ENCODE data around the gene C3orf22.

Gene C3orf22

DNA sequence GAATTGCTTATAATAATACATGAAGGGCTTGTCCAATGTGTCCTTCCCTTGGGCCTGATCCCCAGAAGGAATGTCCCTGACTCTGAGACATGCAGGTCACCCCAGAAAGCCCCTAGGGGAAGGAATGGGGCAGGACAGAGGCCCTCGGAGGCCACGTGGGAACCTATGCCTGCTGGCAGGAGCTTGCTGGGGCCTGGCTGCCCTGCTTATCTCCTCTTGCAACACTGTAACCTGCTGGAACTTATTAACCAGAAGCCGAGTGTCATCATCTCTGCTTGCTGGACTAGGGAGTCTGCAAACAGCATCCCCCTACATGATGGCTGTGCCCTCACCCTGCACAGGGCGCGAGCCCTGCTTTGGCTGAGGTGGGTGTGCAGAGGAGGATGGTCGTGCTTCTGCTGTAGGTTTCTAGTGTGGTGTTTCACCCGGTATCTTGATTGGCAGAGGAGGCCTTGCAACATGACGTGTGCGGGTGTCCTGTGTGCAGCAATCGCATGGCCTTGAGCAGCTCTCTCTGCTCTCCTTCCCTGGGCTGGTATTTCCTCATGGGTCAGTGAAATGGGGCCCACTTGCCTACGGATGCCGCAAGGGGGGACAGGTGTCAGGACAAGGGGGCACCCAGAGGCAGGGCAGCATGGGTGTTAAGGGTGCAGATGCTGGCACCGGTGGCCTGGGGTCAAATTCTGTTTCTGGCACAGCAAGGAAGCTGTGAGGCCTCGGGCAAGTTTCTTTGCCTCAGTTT lies 29.8 kb downstream of the C3orf22 start:
- no peak for DNase-seq (ENCODE audit: extremely low read depth in 1 of 2, low read depth in 1 of 2)

DNA sequence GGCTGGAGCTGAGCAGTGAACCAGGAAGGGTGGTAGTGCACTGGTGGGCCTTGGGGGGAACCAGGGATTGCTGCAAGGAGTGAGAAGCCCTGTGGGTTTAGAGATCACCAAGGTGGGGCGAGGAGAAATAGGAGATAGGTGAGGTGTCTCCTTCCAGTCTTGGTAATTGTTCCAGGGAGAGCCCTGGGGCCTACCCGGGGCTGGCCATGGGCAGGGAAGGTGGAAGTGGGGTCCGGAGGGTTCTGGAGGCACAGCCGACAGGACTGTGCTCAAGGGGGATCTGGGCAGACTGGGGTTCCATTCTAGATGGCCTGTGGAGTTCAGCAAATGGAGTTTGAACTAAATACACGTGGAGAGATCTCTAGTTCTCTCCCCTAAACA lies 30.3 kb downstream of the C3orf22 start:
- DNase-seq (ENCODE audit: extremely low read depth in 1 of 2, low read depth in 1 of 2) = no peak

DNA sequence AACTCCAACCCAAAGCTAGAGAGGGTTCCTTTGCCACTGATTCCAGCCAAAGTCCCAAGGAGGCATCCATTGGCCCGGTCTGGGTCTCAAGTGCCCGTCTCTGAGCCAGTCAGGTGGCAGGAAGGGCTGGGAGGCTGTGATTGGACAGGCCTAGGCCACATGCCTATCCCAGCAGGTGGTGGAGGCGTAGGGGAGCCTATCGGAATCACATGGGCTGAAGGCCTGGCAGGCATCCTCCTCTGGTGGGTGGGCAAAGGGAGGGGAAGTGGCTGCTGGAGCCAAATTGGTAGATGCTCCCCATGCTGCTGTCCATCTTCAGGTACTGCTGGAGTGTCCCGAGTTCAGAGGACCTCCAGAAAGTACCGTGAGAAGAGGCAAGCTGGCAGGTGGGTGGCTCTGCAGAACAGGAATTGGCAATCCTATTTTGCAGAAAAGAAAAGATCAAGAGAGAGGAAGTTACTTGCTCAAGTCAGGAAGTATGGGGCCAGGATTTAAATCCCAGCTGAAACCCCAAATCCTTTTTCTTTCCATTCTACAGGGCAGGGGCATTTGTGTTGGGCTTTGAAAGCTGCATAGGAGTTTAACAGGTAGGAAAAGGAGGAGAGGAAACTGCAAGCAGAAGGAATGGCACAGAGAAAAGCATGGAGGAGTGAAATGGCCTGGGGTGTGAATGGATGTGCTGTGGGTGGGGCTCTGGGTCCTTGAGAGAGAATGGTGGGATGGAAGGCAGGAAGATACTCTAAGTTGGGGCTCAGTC lies 31.1 kb downstream of the C3orf22 start:
- DNase-seq (ENCODE audit: extremely low read depth in 1 of 2, low read depth in 1 of 2) = no peak

DNA sequence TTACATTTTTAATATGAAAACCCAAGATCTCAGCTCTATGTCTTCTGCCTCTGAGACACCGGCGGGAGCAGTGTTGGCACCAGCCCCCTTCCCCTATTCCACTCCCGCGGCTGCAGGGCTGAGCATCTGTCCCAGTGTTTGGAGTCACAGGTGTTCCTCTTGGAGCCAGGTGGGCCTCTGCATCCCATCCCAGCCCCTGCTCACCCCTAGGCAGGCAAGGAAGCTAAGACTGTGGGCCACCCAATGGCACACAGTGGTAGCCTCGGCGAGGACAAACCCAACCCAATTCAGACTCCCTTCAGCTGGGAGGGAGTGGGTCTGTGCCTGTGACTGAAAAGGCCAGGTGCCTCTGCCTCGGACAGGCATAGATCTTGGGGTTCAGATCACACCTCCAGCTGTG lies 31.7 kb downstream of the C3orf22 start:
- no peak for DNase-seq (ENCODE audit: extremely low read depth in 1 of 2, low read depth in 1 of 2)

DNA sequence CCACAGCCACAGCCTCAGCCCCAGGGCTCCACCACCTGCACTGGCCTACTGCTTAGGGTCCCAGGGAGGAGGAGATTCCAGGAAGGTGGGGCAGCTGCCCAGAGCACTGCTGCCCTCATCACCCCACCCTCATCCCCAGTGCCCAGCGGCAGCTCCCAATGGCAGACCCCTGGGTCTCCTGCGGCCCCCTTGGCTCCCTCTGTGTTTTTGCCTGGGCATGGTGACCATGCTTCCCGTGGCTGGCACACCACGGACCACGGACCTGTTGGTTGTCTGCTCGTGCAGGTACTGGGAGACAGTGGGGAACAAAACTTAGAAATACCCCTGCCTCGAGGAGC lies 32.1 kb downstream of the C3orf22 start:
- DNase-seq (ENCODE audit: extremely low read depth in 1 of 2, low read depth in 1 of 2) = no peak

DNA sequence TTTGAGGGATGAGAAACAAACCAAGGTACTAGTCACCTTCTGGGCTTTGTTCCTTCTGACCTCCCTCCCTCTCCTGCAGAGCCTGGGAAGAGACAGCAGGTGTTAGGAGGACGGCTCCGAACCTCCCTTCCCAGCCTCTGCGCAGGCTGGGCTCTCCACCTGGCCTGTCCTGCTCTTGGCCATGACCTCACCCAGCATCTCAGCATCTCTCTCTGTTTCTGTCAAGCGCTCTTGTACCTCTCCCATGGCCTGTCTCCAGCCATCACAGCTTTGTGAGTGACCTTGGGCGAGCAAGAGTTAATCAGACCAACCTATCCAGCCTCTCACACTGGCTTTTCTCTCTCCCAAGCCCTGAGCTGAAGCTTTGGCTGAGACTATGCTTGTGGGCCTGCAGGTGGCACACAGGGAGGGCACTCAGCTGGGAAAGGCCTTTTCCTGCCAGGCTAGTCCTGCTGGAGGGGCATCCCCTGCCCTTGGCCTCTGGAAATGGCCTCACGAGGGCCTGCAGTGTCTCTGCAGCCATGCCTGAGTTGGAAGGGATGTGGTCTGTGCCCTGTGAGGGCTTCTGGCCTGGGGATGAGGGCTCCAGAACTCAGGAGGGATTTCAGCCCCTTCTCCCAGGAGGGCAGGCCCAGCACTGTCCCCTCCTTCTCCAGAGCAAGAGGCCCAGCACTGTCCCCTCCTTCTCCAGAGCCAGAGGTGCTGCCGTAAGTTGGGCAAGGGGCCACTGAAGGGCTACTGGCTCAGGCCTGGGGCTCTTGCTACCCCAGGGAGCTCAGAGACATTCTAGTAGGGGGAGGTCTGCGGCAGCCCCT lies 32.7 kb downstream of the C3orf22 start:
- no peak for DNase-seq (ENCODE audit: extremely low read depth in 1 of 2, low read depth in 1 of 2)

DNA sequence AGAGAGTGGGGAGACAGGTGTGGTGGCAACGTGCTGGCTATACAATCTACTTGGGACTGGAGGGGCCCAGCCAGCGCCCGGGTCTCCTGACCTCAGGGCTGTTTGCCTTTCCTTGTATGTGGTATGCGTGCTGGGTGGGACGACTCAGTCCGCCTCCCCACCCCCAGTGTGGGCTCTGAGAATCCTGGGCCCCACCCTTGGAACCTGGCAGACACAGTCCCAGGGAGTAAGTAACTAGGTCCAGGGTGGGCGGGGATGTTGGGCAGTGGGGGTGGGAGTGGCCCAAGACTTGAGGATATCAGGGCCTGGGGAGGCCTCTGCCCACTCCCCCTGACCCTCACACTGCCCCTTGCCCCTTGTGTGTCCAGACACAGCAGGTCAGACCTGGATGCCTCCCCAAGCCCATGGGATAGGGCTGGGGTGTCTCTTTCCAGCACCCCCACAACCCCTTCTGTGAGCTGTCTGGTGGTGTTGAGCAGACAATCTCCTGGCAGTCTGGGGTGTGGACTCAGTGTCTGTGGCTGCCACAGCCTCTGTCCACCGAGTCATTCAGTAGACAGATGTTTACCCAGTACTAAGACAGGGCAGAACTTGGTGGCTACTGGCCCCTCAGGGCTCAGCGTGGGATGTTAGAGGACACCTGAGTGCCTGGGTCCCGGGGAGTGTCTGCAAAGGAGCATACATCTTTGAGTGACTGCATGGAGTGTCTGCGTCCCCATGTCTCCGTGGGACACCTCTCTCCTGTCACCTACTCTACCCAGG lies 33.5 kb downstream of the C3orf22 start:
- DNase-seq (ENCODE audit: extremely low read depth in 1 of 2, low read depth in 1 of 2) = no peak

DNA sequence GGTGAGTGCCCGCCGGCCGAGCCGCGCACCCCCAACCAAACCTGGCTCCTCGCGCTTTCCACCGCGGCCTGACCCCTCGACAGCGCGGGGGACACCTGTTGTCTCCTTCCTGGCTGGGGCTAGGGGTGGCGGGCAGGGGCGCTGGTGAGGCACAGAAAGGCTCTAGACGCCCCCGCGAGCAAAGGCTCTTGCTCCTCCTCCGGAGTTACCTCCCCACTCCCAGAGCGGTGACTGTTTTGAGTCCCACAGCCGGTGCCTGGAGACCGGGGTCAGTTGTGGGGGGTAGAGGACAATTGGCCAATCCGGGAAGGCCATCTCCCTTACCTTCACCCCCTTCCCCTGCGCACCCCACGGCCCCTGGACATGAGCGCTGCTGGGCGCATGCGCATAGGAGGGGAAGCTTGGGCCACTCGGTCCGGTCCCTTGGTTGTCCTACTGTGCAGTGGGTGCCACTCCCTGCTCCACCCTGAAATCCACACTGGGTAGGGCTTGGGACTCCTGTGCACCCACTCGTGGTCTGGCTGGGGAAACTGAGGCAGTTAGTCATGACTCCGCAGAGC lies 34.2 kb downstream of the C3orf22 start:
- DNase-seq (ENCODE audit: extremely low read depth in 1 of 2, low read depth in 1 of 2) = no peak

DNA sequence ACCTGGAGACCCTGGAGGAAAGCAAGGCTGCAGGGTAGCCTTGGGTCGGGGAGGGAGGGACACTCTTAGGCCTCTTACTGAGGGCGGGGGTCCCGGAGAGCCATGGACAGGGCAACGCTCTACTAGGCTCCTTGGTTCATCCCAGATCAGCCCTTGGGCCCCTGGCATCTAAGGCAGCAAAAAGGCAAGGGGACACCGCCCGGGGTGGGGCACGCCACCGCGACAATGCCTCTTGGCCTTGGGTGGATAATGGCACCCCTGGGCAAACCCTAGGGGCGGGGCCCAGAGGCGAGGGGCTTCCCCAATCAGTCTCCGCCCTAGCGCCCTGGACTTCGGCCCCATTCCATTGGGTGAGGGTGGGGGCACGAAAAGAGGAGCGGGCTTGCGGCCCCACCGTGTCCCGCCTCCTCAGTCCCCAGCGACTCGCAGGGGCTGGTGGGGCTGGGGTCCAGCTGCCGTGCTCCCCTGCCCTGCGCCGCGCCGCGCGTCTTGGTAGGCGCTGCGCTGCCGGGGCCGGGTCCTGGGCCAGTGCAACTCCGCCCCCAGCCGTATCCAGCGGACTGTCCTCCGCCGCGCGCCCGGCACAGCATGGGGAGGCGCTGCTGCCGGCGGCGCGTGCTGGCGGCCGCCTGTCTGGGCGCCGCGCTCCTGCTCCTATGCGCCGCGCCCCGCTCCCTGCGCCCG lies 34.8 kb downstream of the C3orf22 start, which contains the start of gene CHST13:
CHST13 (plus strand) TSS at position 411 of the 684 bp plus-strand sequence; CDS start at position 589, 178 bp downstream.
- DNase-seq (ENCODE audit: extremely low read depth in 1 of 2, low read depth in 1 of 2) = no peak

DNA sequence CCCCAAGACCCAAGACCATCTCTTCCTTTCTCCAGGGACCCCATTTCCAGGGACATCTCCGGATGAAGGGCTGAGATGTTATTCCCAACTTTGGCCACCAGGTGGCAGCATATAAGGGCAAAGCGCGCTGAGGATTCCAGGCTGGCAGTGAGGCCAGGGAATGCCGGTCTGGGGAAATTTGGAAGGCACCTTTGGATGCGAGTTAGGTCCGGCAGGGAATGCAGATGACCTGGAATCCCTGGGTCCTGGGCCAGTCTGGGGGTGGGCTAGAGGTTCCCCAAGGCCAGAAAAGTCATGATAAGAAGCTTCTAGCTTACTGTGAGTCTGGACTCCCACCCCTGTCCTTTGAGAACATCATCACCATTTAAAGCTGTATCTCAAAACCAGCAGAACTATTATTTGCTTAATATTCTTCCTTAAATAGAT lies 36.4 kb downstream of the C3orf22 start:
- DNase-seq (ENCODE audit: extremely low read depth in 1 of 2, low read depth in 1 of 2) = no peak

DNA sequence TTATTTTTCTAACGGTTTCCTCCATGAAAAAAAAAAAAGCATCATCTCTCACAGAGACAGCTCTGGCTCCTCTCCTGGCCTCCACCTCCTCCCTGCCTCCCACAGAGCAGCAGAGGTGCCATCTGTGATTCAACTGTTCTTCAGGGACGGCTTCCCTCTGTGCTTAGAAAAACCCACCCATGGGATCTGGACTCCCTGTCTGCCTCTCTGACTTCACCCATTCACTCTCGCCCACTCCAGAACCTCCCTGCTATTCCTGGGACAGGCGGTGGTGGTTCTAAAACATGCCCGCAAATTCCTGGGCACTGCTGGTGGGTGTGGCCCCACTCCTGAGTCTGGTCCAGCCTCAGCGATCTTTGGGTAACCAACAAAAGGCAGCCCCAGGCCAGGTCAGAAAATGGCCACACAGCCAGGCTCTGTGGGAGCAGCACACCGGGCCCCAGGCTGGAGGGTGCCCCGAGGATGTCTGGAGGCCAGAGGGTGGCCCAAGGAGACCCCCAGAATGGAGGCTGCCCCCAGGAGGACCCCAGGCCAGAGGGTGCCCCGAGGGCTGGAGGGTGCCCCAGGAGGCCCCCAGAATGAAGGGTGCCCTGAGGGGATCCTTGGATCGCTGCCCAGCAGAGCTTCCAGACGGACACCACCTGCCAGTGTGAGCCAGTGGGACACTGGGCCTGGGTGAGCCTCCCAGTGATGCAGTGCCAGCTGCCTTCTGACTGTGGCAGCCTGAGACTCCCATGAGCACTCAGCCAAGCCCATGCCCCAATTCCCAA lies 37.4 kb downstream of the C3orf22 start:
- no peak for DNase-seq (ENCODE audit: extremely low read depth in 1 of 2, low read depth in 1 of 2)

DNA sequence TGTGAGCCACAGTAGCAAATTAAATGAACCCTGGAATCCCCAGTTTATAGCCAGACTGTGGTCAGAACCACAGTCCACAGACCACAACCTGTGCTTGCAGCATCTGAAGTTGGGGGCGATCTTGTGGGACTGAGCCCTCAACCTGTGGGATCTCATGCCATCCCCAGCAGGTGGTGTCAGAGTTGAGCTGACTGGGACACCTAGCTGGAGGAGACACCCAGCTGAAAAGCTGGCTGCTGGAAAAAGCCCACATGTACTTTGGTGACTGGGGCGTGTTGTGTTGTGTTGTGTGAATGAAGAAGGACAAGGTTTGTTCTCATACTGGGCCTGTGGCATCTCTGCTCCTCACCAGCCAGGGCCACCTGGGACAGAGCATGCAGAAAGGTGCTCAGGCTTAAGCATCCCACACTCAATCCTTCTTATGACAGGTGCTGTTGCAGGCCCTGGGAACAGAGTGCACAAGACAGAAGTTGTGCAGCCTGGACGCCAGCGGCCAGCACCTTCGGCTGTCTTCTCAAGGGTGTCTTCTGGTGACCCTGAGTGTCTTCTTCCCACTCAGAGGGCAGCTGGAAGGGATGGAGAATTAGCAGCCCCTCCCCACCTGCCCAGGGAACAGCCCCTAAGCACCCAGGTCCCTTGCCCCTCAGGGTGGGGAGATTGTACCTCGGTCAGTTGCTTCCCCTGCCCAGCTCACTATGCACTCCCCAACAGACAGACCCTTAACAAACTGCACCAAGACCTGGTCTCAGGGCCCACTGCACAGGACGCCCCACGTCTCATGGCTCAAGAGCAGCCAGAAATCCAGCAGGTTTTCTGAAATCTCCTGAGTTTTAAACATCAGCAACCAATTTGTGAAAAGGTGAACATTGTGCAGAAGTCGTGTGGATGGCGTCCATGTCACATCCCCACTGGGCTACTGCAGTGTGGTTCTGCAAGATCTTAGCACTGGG lies 39.0 kb downstream of the C3orf22 start:
- DNase-seq (ENCODE audit: extremely low read depth in 1 of 2, low read depth in 1 of 2) = no peak

DNA sequence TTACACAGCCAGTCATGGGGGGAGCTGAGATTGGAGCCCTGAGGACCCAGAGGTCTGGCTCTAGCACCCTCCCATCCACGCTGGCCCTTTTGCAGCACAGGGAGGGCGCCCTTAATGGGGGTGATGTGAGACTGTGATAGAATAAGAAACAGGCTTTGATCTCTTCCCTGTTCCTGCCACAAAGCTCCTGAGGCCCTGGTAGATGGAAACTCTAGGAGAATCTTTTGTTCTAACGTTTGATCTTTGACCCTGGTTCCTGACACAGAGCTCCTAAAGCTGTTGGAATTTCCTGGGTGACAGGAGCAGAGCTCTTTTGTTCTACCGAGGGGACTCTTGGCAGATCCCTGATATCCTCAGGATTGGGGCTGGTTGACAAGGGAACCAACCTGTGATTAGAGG lies 40.0 kb downstream of the C3orf22 start:
- DNase-seq (ENCODE audit: extremely low read depth in 1 of 2, low read depth in 1 of 2) = no peak

DNA sequence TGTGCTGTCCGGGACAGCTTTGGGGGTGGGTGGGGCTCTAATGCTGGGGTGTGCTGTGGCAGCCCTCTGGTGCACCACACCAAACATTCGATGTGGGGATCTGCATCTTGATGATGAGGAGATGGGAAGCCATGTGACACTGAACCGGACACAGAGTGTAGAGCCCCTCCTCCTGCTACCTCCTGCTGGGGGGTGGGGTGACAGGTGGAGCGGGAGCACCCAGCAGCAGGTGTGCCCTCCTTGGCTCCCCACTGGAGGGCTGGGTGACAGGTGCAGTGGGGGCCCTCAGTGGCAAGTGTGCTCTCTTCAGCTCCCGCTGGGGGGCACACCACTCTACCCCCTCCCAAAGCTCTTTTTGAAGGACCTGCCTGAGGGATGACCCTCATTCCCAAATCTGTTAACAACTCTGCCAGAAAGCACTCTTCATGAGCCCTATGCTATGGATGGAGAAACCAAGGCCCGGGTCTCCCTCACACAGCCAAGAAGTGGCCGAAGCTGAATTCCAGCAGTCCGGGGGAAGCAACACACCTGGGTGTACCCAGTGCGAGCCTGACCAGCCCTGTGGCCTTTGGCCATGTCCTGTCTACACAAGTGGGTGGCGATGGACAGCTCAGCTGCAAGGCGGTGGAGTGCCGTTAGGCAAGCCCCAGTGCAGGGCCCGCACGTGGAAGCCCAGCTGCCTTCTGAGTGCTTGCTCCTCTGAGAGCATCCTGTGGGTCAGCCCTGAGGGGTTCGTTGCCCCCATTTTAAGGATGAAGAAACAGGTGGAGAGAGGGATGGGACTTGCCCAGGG lies 40.5 kb downstream of the C3orf22 start:
- no peak for DNase-seq (ENCODE audit: extremely low read depth in 1 of 2, low read depth in 1 of 2)

DNA sequence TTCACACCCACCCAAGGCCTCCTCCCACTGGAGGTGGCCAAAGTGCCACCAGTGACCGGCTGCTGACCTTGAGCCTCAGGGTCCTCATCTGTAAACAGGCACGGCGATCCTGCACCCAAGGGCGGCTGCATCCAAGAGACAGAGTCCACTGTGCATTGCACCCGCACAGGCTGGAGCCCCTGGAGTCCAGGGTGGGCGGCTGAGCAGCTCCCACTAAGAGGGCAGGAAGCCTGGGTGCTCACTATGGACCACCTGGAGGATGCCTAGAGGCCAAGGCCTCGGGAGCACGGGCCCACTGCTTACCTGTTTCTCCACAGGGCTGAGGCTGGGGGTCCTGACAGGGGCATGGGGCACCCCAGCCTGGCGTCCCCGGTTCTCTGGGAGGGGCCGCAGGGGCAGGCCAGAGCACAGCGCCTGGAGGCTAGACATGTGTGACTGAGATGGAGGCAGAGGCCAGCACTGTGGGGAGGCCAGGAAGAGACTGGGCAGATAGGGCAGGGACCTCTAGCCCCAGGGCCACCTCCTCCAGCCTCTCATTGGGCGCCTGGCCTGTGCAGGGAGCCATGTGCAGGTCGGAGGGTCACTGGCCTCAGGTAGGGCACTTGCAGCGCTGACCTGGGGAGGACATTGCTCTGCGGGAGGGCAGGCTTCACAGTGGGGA lies 41.3 kb downstream of the C3orf22 start, which contains the start of gene UROC1:
UROC1 (minus strand) TSS at position 483 of the 661 bp plus-strand sequence; CDS start at position 429, 54 bp downstream.
- no peak for DNase-seq (ENCODE audit: extremely low read depth in 1 of 2, low read depth in 1 of 2)

DNA sequence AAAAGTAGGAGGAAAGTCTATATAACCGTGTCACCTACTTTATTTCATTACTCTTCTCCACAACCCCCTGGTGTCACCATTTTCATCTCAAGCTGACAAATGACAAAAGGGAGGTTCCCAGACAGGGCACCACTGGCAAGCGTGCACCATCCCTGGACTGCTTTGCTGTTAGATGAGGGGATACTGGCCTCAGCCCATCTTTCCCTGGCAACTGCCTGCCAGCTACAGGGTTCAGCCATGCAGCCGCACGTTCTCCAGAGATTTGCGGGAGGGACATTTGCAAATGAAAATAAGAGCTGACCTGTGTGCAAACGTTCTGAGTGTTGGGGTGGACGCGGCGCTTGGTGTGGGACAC lies 41.8 kb downstream of the C3orf22 start:
- no peak for DNase-seq (ENCODE audit: extremely low read depth in 1 of 2, low read depth in 1 of 2)

Data from stimulated activated CD8-positive, alpha-beta memory T cell treated with anti-CD3 and anti-CD28 coated beads, Interleukin-7, amount 100 ng/mL, for 48 hours (primary cell).